ENCODE results near the gene FHL2. TPM values are rescaled to one million over a fixed set of nuclear protein-coding genes. Genes with fewer than 3 reads are reported as not detected.

Gene FHL2
- total and polyA plus RNA-seq, 9 of the 15 experiments (the other 6 are each of a cell fraction or from before 2014, with no cell fraction given): 7.5 to 33.1 (median 23.9) TPM

DNA sequence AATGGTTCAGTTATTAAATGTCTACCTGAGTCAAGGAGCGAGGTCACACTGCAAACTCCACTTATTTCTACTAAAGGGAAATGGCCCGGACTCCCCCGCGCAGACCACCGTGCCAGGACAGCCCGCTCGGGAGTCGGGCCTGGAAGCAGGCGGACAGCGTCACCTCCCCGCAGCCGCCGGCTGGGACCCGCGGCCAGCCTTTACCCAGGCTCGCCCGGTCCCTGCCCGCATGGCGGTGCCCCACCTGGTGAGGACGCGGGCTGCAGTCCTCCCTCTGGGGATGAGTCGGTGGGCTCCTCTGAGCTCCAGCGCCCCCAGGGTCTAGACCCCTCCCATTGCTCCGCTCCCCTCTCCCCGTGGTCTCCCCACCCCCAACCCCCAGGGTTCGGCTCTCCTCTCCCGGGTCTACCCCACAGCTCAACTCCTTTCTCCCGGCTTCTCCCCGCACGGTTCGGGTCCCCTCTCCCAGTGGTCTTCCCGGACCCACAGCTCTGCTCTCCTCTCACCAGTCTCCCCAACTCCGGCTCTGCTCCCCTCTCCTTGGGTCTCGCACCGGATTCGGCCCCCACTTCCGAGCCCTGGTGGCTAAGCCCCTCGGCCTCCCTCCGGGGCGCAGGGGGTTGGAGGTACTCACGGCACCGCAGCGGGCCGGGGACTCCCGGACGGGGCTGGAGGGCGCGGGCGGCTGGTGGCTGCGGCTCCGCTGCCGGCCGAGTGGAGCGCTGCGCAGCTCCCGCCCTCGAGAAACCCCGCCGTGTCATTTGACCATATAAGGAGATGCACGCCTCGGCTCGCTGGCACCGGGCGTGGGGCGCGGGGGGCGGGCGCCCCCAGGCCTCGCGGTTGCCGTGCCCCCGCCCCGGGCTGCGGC is at the start of gene FHL2 (continued):
- TF ChIP-seq KHSRP (IDR thresholded peaks at IDR 0.05): no peak
- TF ChIP-seq, protein P1, sequence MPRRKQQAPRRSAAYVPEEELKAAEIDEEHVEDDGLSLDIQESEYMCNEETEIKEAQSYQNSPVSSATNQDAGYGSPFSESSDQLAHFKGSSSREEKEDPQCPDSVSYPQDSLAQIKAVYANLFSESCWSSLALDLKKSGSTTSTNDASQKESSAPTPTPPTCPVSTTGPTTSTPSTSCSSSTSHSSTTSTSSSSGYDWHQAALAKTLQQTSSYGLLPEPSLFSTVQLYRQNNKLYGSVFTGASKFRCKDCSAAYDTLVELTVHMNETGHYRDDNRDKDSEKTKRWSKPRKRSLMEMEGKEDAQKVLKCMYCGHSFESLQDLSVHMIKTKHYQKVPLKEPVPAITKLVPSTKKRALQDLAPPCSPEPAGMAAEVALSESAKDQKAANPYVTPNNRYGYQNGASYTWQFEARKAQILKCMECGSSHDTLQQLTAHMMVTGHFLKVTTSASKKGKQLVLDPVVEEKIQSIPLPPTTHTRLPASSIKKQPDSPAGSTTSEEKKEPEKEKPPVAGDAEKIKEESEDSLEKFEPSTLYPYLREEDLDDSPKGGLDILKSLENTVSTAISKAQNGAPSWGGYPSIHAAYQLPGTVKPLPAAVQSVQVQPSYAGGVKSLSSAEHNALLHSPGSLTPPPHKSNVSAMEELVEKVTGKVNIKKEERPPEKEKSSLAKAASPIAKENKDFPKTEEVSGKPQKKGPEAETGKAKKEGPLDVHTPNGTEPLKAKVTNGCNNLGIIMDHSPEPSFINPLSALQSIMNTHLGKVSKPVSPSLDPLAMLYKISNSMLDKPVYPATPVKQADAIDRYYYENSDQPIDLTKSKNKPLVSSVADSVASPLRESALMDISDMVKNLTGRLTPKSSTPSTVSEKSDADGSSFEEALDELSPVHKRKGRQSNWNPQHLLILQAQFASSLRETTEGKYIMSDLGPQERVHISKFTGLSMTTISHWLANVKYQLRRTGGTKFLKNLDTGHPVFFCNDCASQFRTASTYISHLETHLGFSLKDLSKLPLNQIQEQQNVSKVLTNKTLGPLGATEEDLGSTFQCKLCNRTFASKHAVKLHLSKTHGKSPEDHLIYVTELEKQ (CRISPR knock-in tag; IDR thresholded peaks at IDR 0.05): no peak
- TF ChIP-seq, protein P2, sequence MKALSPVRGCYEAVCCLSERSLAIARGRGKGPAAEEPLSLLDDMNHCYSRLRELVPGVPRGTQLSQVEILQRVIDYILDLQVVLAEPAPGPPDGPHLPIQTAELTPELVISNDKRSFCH (CRISPR knock-in tag; IDR thresholded peaks at IDR 0.05): no peak
- TF ChIP-seq, protein P2 (tag; IDR thresholded peaks at IDR 0.05): no peak
- no peak for TF ChIP-seq HDAC8 (tag; IDR thresholded peaks at IDR 0.05)
- TF ChIP-seq MAZ (CRISPR knock-in tag; conservative IDR thresholded peaks at IDR 0.05 in 1 of 2, IDR thresholded peaks at IDR 0.05 in 1 of 2): peak; percentile 73 to 81; a peak in 3 of 4 replicates
- no peak for TF ChIP-seq ZBTB49 (CRISPR knock-in tag; IDR thresholded peaks at IDR 0.05; ENCODE audit: borderline replicate concordance)
- TF ChIP-seq TRIM24 (IDR thresholded peaks at IDR 0.05): peak in 1 of 2 experiments; percentile 45; a peak in 1 of 4 replicates
- TF ChIP-seq HDAC6 (IDR thresholded peaks at IDR 0.05; ENCODE audit: low read depth, low read length): no peak
- no peak for TF ChIP-seq STAT5A (IDR thresholded peaks at IDR 0.05; ENCODE audit: borderline replicate concordance, low read length)
- no peak; a peak in 1 of 4 replicates for TF ChIP-seq RCOR1 (IDR thresholded peaks at IDR 0.05; ENCODE audit: borderline replicate concordance in 1 of 2, low read depth in 2 of 2, low read length in 2 of 2)
- TF ChIP-seq ZNF407 (IDR thresholded peaks at IDR 0.05; ENCODE audit: low read depth): no peak
